HFF-Myc (cell line): ENCODE results near the gene UNCX.
A peak's percentile ranks its signal among the peaks of the same experiment; 100 is the strongest.
"Not testable (repeated sequence)": the region's sequence is repeated elsewhere in the genome, so short reads cannot be mapped to it uniquely, and the experiment has no call there.

Source experiments
- DNase-seq: peaks from one replicate; pipeline ENCODE4 v3.0.0-alpha.2; 2011; ENCODE audit warnings: low read depth; ENCODE audit errors: extremely low read depth
- H3K4me3 ChIP-seq: replicated peaks from 2 replicates; pipeline ENCODE4 v1.5.1; 2011; ENCODE audit warnings: low read depth, mild to moderate bottlenecking, control low read depth, low read length
- CTCF ChIP-seq: IDR thresholded peaks from 2 replicates; pipeline ENCODE4 v1.5.1; 2012; ENCODE audit warnings: mild to moderate bottlenecking, low read depth, low read length, control low read depth; ENCODE audit errors: missing control alignments

The UNCX gene

GRCh38 chr7:1210321-1210978, 22.2 kb upstream of the UNCX start:
- TF ChIP-seq CTCF = no peak
- no peak for DNase-seq
- H3K4me3 ChIP-seq = no peak overlapping the region; the same call in 1 of the 2 replicates

GRCh38 chr7:1210979-1211608, 21.6 kb upstream of the UNCX start:
- no peak for TF ChIP-seq CTCF
- peak overlapping the region; percentile 15; the same call in 1 of the 2 replicates for H3K4me3 ChIP-seq
- DNase-seq = no peak

GRCh38 chr7:1211611-1212010, 21.1 kb upstream of the UNCX start:
- no peak for DNase-seq
- no peak overlapping the region for H3K4me3 ChIP-seq
- TF ChIP-seq CTCF = no peak

- not testable (repeated sequence) for DNase-seq, H3K4me3 ChIP-seq
Observed at GRCh38 chr7:1212025-1212424, 20.6 kb upstream of the UNCX start.

- H3K4me3 ChIP-seq = no peak overlapping the region
- TF ChIP-seq CTCF = no peak
- DNase-seq = no peak
Observed at GRCh38 chr7:1214516-1214915, 18.2 kb upstream of the UNCX start.

GRCh38 chr7:1218541-1219165, 14.0 kb upstream of the UNCX start:
- H3K4me3 ChIP-seq = no peak overlapping the region
- no peak for DNase-seq
- TF ChIP-seq CTCF = no peak

GRCh38 chr7:1219498-1219897, 13.2 kb upstream of the UNCX start:
- no peak for TF ChIP-seq CTCF
- DNase-seq = no peak
- H3K4me3 ChIP-seq = no peak overlapping the region
